NB4 (cell line): Measurements from ENCODE around the gene MAGEA9.
"Not testable (repeated sequence)": the region's sequence is repeated elsewhere in the genome, so short reads cannot be mapped to it uniquely, and the experiment has no call there.

ENCODE experiments used
- DNase-seq: peaks from one replicate; pipeline ENCODE4 v3.0.0; 2010; ENCODE audit warnings: low read depth
- H3K4me3 ChIP-seq: one replicate; pipeline ENCODE4 v1.5.1; 2011; ENCODE audit warnings: mild to moderate bottlenecking, low read depth, low read length, moderate library complexity
- MAX ChIP-seq: IDR thresholded peaks from 2 replicates; pipeline ENCODE4 v1.6.1; 2011; ENCODE audit warnings: low read depth, low read length
- MYC ChIP-seq: IDR thresholded peaks from 2 replicates; pipeline ENCODE4 v1.6.1; 2011; ENCODE audit warnings: low read depth, low read length
- POLR2A ChIP-seq: IDR thresholded peaks from 2 replicates; pipeline ENCODE4 v1.6.1; 2011; ENCODE audit warnings: mild to moderate bottlenecking; ENCODE audit not compliant: insufficient read length; ENCODE audit errors: extremely low read depth
- TF ChIP-seq, protein P1 (sequence below): IDR thresholded peaks from one replicate; pipeline ENCODE4 v1.5.1; 2012; ENCODE audit warnings: low read depth, low read length

Gene MAGEA9

DNA sequence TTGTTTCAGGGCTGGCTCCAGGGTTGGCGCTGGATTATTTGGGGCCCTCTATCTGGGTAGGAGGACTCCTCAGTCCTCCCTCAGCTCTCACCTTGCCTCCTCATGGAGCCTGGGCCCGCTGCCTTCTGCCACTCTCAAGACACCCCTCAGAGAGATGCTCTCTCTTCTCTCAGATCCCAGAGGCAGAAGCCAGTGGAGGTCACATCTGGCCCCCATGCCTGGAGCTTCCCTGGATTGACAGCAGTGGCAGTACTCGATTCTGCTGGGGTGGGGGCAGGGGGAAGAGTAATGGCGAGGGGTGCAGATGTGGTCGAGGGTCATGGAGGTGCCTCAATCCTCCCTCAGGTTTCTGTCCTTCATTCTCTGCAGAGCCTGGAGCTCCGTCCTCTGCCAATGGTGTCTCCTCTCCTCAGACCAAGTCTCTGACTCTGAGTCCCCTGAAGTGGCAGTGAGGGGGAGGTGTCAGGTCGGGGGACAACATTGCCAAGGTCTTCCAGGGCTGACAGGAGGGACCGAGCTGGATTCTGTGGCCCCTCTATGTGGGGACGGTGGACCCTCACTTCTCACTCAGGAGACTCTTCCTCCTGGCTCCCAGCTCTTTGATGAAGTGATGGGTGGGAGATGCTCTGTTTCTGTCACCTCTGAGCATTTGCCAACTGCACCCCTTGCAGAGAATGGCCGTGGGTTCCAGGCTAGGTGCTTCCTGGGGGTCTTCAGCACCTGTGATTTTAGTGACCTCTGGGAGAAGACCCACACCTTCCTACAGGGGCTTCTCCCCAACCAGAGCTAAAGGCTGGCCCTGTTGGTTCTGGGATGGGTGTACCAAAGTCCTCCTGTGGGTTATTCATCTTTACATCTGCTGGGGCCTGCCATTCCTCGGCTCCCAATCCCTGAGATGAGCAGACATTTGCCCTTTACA lies 18.8 kb upstream of the MAGEA9 start:
- no peak overlapping the region for H3K4me3 ChIP-seq
- DNase-seq = no peak
- TF ChIP-seq MYC (no peak), MAX (no peak), POLR2A (no peak)
- TF ChIP-seq, protein P1, sequence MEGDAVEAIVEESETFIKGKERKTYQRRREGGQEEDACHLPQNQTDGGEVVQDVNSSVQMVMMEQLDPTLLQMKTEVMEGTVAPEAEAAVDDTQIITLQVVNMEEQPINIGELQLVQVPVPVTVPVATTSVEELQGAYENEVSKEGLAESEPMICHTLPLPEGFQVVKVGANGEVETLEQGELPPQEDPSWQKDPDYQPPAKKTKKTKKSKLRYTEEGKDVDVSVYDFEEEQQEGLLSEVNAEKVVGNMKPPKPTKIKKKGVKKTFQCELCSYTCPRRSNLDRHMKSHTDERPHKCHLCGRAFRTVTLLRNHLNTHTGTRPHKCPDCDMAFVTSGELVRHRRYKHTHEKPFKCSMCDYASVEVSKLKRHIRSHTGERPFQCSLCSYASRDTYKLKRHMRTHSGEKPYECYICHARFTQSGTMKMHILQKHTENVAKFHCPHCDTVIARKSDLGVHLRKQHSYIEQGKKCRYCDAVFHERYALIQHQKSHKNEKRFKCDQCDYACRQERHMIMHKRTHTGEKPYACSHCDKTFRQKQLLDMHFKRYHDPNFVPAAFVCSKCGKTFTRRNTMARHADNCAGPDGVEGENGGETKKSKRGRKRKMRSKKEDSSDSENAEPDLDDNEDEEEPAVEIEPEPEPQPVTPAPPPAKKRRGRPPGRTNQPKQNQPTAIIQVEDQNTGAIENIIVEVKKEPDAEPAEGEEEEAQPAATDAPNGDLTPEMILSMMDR = no peak

DNA sequence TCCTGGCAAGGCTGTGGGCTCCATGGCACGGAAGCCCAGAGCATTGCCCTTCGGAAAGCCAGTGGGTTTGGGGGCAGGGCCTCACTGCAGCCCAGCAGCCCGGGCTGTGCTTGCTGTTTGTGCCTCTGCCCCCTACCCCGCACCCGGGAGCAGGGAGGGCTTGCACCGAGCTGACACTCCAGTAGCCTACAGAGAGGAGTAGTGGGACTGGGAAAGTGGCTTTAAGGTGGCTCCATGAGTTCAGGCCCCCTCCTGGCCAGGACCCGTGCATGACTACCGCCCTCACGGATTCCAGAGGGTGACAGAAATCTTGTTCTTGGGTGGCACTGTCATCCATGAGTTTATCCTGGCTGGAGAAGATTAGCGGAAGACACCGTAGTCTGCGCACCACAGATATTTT lies 11.4 kb upstream of the MAGEA9 start:
- not testable (repeated sequence) for H3K4me3 ChIP-seq, DNase-seq

DNA sequence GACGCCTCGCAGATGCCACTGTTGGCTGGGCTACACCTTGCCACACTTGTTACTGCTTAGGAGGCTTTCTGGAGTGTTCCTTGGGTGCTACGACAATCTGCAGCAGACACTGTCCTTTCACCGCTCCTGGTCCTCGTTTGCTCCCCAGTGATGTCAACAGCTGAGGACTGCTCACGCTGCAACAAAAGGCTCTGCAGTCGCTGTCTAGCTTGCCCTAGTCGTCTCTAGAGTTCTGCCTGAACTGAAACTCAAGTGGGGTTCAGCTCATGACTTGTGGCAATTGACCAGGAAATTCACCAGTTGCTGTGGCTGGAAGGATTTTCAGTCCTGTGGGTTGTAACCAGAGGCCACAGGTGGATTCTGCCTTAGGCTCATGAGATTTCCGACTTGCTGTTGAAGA lies 8.7 kb upstream of the MAGEA9 start:
- not testable (repeated sequence) for DNase-seq

DNA sequence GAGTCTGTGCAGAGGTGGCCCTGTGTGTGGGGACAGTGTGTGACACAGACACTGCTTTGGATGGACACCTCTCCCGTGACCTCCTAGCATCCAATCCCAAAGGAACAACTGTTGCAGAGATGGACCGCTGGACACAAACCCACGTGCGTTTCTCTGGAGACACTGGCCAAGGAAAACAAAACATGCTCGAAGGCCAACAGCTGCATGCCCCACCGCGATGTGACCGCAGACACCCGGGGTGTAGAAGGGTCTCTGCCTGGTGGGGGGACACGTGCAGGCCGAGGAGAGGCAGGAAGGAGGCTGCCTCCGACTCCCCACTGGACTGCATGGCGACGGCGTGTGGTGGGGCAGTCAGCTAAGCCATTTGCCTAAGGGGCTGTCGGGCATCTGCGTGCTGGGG lies 8.0 kb upstream of the MAGEA9 start, which contains the start of gene HSFX1:
TSS of gene HSFX1 (plus strand) at position 301 of the 400 bp plus-strand sequence. CDS start 614 bp downstream, outside the sequence.
- not testable (repeated sequence) for DNase-seq, H3K4me3 ChIP-seq

More for the DNA sequence above, 8.7 kb upstream of the MAGEA9 start:
- not testable (repeated sequence) for H3K4me3 ChIP-seq

DNA sequence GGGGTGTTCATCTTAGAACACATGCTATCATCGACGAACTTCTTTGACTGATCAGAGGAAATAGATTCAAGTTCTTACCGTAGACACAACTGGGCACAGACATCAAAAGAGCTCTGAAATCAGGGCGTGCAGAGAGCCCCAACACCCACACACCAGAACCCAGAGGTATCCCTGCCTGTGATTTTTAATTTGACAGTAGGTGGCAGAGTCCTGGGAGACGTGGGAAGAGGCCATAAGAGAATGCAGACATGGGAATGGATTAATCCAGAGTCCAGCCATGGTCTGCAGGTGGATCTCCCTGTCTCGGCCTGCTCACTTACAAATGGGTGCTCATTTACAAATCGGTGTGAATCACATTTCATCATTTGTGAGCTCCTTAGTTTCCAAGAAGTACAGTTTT lies 3.7 kb upstream of the MAGEA9 start:
- not testable (repeated sequence) for H3K4me3 ChIP-seq, DNase-seq

DNA sequence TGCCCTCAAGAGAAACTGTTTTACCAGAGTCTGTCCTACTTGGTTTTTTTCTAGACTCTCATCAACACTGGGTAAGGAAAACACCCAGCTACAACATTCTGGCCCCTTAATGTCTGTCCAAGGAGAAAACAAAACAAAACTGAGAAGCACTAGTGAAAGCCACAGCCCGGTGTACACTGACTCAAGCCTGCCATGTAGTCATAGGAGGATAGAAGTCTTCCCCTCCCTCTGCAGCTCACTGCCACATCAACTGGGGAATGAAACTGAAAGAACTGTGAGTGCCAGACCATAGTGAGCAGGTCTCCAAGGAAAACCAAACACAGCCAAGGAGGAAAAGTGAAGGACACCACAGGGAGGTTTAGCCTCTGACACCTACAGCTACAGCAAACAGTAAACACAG lies 13.8 kb downstream of the MAGEA9 start:
- not testable (repeated sequence) for DNase-seq, H3K4me3 ChIP-seq

- TF ChIP-seq MAX (no peak), POLR2A (no peak), MYC (no peak)
- TF ChIP-seq, protein P1 = no peak
- no peak for DNase-seq
- no peak overlapping the region for H3K4me3 ChIP-seq
Measured at GRCh38 chrX:149799095-149799714, 17.5 kb downstream of the MAGEA9 start.

DNA sequence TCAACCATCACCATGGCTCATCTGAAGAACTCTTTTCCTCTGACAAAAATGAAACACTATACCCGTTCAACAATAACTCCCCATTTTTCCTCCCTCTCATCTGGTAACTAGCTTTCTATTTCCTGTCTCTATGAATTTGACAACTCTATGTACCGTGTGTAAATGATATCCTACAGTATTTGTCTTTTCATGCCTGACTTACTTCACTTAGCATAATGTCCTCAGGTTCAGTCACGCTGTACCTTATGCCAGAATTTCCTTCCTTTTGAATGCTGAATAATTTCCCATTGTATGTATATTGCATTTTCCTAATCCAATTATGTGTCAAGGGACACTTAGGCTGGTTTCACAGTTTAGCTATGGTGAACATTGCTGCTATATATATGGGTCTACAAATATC lies 18.2 kb downstream of the MAGEA9 start:
- no peak for DNase-seq
- H3K4me3 ChIP-seq = no peak overlapping the region
- TF ChIP-seq, protein P1 = no peak
- no peak for TF ChIP-seq MYC
- no peak for TF ChIP-seq POLR2A
- no peak for TF ChIP-seq MAX
